GM06990 (cell line): Measurements from ENCODE around the gene DDX20.

Experiments
- DNase-seq: peaks from one replicate; pipeline ENCODE4 v3.0.0-alpha.2; 2011; ENCODE audit not compliant: insufficient read length; ENCODE audit errors: extremely low read depth
- H3K27me3 ChIP-seq: replicated peaks from 2 replicates; pipeline ENCODE4 v1.6.0; 2011; ENCODE audit warnings: low read length; ENCODE audit not compliant: control insufficient read depth, insufficient read depth
- H3K36me3 ChIP-seq: 2 replicates; pipeline ENCODE4 v1.5.1; 2011; ENCODE audit warnings: low read length; ENCODE audit not compliant: control insufficient read depth, insufficient read depth
- H3K4me3 ChIP-seq: replicated peaks from 2 replicates; pipeline ENCODE4 v1.5.1; 2011; ENCODE audit warnings: low read depth, mild to moderate bottlenecking, control low read depth, low read length
- CTCF ChIP-seq: IDR thresholded peaks from 2 replicates; pipeline ENCODE4 v1.5.1; 2011; ENCODE audit warnings: low read length, control low read depth, mild to moderate bottlenecking, inconsistent platforms; ENCODE audit not compliant: insufficient read depth, poor library complexity, severe bottlenecking

Gene DDX20

GRCh38 chr1:111768625-111769024 is 12.9 kb downstream of the DDX20 start:
- peaks cover 8% of the 10 kb centered on the region for H3K36me3 ChIP-seq
- no peaks in the 10 kb centered on the region for H3K27me3 ChIP-seq
- no peak for TF ChIP-seq CTCF
- H3K4me3 ChIP-seq: no peak overlapping the region
- no peak for DNase-seq

GRCh38 chr1:111769517-111770146 is 13.9 kb downstream of the DDX20 start:
- DNase-seq: no peak
- peaks cover 8% of the 10 kb centered on the region for H3K36me3 ChIP-seq
- no peaks in the 10 kb centered on the region for H3K27me3 ChIP-seq
- no peak overlapping the region for H3K4me3 ChIP-seq
- TF ChIP-seq CTCF: peak; percentile 63

- Histone ChIP-seq H3K36me3 (peaks cover 5% of the 10 kb centered on the region), H3K4me3 (no peak overlapping the region), H3K27me3 (no peaks in the 10 kb centered on the region)
- TF ChIP-seq CTCF: no peak
- DNase-seq: no peak
Observed at GRCh38 chr1:111770916-111771315, 15.2 kb downstream of the DDX20 start.

- TF ChIP-seq CTCF: no peak
- Histone ChIP-seq H3K36me3 (no peaks in the 10 kb centered on the region), H3K27me3 (no peaks in the 10 kb centered on the region; the same call in 1 of the 2 replicates), H3K4me3 (no peak overlapping the region)
- no peak for DNase-seq
Observed at GRCh38 chr1:111775966-111776365, 20.3 kb downstream of the DDX20 start.

GRCh38 chr1:111776391-111776790 is 20.7 kb downstream of the DDX20 start:
- no peak for TF ChIP-seq CTCF
- Histone ChIP-seq H3K27me3 (no peaks in the 10 kb centered on the region; the same call in 1 of the 2 replicates), H3K36me3 (no peaks in the 10 kb centered on the region), H3K4me3 (no peak overlapping the region)
- DNase-seq: no peak

GRCh38 chr1:111776861-111777260 is 21.2 kb downstream of the DDX20 start:
- Histone ChIP-seq H3K36me3 (no peaks in the 10 kb centered on the region), H3K27me3 (no peaks in the 10 kb centered on the region; the same call in 1 of the 2 replicates), H3K4me3 (no peak overlapping the region)
- no peak for DNase-seq
- TF ChIP-seq CTCF: no peak
